HepG2 (cell line): ENCODE data around the gene ACAN. TPM values are rescaled to one million over a fixed set of nuclear protein-coding genes. Genes with fewer than 3 reads are reported as not detected.

Experiments used
- ATAC-seq: fragments of 200-7000 bp; cut with Tn5 transposase; 3 replicates; pipeline ENCODE4 v1.9.1; 2020; ENCODE audit warnings: mild to moderate bottlenecking, moderate library complexity
- BruUV-seq: library from RNA; stranded (reverse); fragments of 400-500 nt; replicated peaks from 2 replicates; lab custom pipeline; 2021; lab: Mats Ljungman, UMichigan
- CTCF ChIA-PET: fragments of 300-600 bp; formaldehyde crosslinking; extraction: SDS; loops from one replicate; lab custom pipeline; 2021; ENCODE audit warnings: low total read pairs, inconsistent platforms, low intra/inter-chr PET ratio; lab: Yijun Ruan, JAX
- POLR2A ChIA-PET: fragments of 350-600 bp; sonication (Branson Sonifier 250); formaldehyde crosslinking; loops from one replicate; lab custom pipeline; 2020; ENCODE audit warnings: antibody characterized with exemption, inconsistent platforms; lab: Yijun Ruan, JAX
- DNase-seq: peaks from one replicate; pipeline ENCODE4 v3.0.0-alpha.2; 2015; ENCODE audit warnings: low spot score
- FAIRE-seq: peaks from 3 replicates; lab custom pipeline; 2011; peaks lifted over from hg19 to GRCh38; lab: Jason Lieb, UNC
- H2AFZ ChIP-seq: one replicate; pipeline ENCODE4 v1.6.1; 2011; ENCODE audit warnings: low read length, inconsistent platforms
- H3K27ac ChIP-seq: fragments of 300-600 bp; 3 replicates; pipeline ENCODE4 v1.8.0; 2011; ENCODE audit warnings: mixed run types, mild to moderate bottlenecking, mixed read lengths, low read length, inconsistent platforms; ENCODE audit not compliant: insufficient read depth; ENCODE audit errors: extremely low read length
- H3K27me3 ChIP-seq, 2 experiments: fragments of 200-600 bp in 1 of 2; 2 replicates in 1 of 2; 3 replicates in 1 of 2; pipeline versions ENCODE4 v1.6.0 to v1.8.0; 2011; ENCODE audit warnings: low read length in 2 of 2, mild to moderate bottlenecking in 2 of 2, moderate library complexity in 2 of 2, inconsistent platforms in 1 of 2; ENCODE audit not compliant: insufficient read depth in 2 of 2, control insufficient read depth in 1 of 2
- H3K36me3 ChIP-seq, 2 experiments: fragments of 200-600 bp in 1 of 2; replicated peaks in 1 of 2; 2 replicates in 1 of 2; 3 replicates in 1 of 2; pipeline versions ENCODE4 v1.5.1 to v1.8.0; 2011; ENCODE audit warnings: low read length in 2 of 2, inconsistent platforms in 1 of 2; ENCODE audit not compliant: insufficient read depth in 2 of 2, control insufficient read depth in 1 of 2
- H3K4me1 ChIP-seq: 2 replicates; pipeline ENCODE4 v1.5.1; 2012; ENCODE audit warnings: low read length, inconsistent platforms; ENCODE audit not compliant: insufficient read depth
- H3K4me2 ChIP-seq: 2 replicates; pipeline ENCODE4 v1.6.0; 2011; ENCODE audit warnings: low read depth, low read length, inconsistent platforms
- H3K4me3 ChIP-seq, 3 experiments: fragments of 200-600 bp in 1 of 3; sonication (generic), shearing (Covaris generic) in 1 of 3; replicated peaks in 1 of 3; 2 replicates each; pipeline ENCODE4 v1.5.1; 2011 to 2016; ENCODE audit warnings: low read length in 3 of 3, inconsistent platforms in 2 of 3, low read depth in 2 of 3, mild to moderate bottlenecking in 2 of 3, control low read depth in 1 of 3, mixed read lengths in 1 of 3; ENCODE audit not compliant: insufficient read depth in 1 of 3
- H3K79me2 ChIP-seq: one replicate; pipeline ENCODE4 v1.6.1; 2011; ENCODE audit warnings: low read length, inconsistent platforms; ENCODE audit not compliant: insufficient read depth
- H3K9ac ChIP-seq: 2 replicates; pipeline ENCODE4 v1.6.0; 2011; ENCODE audit warnings: mild to moderate bottlenecking, low read depth, low read length, inconsistent platforms; ENCODE audit not compliant: insufficient read depth
- H3K9me3 ChIP-seq: 2 replicates; pipeline ENCODE4 v1.5.1; 2012; ENCODE audit warnings: mild to moderate bottlenecking, low read length
- H4K20me1 ChIP-seq: 2 replicates; pipeline ENCODE4 v1.6.0; 2011; ENCODE audit warnings: inconsistent platforms, mild to moderate bottlenecking, low read length, moderate library complexity; ENCODE audit not compliant: insufficient read depth
- ERF ChIP-seq: IDR thresholded peaks from 2 replicates; pipeline ENCODE4 v1.6.1; 2018; ENCODE audit warnings: missing biosample characterization, missing genetic modification reagents
- HNRNPK ChIP-seq: fragments of 200-400 bp; formaldehyde crosslinking; IDR thresholded peaks from 2 replicates; pipeline ENCODE4 v1.6.1; 2018; ENCODE audit warnings: low read length, low read depth, moderate library complexity, mild to moderate bottlenecking; ENCODE audit not compliant: poor library complexity, severe bottlenecking
- MAFF ChIP-seq: IDR thresholded peaks from 2 replicates; pipeline ENCODE4 v1.6.1; 2011; ENCODE audit warnings: low read depth, low read length, improper control_type of control experiment
- MAFK ChIP-seq, 2 experiments: IDR thresholded peaks in 1 of 2; conservative IDR thresholded peaks in 1 of 2; 2 replicates each; pipeline ENCODE4 v1.6.1; 2011; ENCODE audit warnings: improper control_type of control experiment in 2 of 2, low read length in 2 of 2
- SOX5 ChIP-seq: IDR thresholded peaks from 2 replicates; pipeline ENCODE4 v1.6.1; 2016; ENCODE audit warnings: borderline replicate concordance
- ZNF629 ChIP-seq: sonication (generic); formaldehyde crosslinking; conservative IDR thresholded peaks from 2 replicates; pipeline ENCODE4 v1.5.0; 2020; ENCODE audit warnings: missing genetic modification reagents
- WGBS: methylation state at CpG from one replicate; pipeline ENCODE4 v1.1.6; 2017; ENCODE audit warnings: low lambda C conversion rate; 5-methylcytosine and 5-hydroxymethylcytosine counted together
- in situ Hi-C: cut with HindIII; loops from 2 replicates; pipeline ENCODE4 v1.10.0; 2017; ENCODE audit warnings: low pct_unique_long_range_greater_than_20kb; ENCODE audit not compliant: extremely low pct_ligation_motif_present
- intact Hi-C: fragments of 100-400 bp; cut with micrococcal nuclease; formaldehyde crosslinking; loops from one replicate; pipeline ENCODE4 v1.10.0; 2022; ENCODE audit not compliant: unreplicated experiment
- polyA plus RNA-seq, 8 experiments: library from polyadenylated mRNA; depleted of rRNA in 3 of 8; stranded (reverse) in 7 of 8; unstranded in 1 of 8; fragments of >200 nt; fragmentation: Illumina TruSeq in 4 of 8; extraction: Trizol in 4 of 8; gene quantifications; 2 replicates each; pipeline versions ENCODE4 v1.2.1 to v1.2.3, GENCODE V29; 2011 to 2016; ENCODE audit warnings: low read depth in 4 of 8, missing spikeins in 1 of 8, mixed read lengths in 1 of 8; ENCODE audit not compliant: insufficient read depth in 1 of 8
- total RNA-seq, 5 experiments: library from RNA; depleted of rRNA; stranded (reverse); fragments of >200 nt; fragmentation: Illumina TruSeq; extraction: Trizol; gene quantifications; 2 replicates each; pipeline ENCODE4 v1.2.3, GENCODE V29; 2016; ENCODE audit warnings: low read depth in 1 of 5

Gene ACAN
- total and polyA plus RNA-seq, 2 of the 13 experiments (the other 11 are each of a cell fraction or from before 2014, with no cell fraction given): not detected

DNA sequence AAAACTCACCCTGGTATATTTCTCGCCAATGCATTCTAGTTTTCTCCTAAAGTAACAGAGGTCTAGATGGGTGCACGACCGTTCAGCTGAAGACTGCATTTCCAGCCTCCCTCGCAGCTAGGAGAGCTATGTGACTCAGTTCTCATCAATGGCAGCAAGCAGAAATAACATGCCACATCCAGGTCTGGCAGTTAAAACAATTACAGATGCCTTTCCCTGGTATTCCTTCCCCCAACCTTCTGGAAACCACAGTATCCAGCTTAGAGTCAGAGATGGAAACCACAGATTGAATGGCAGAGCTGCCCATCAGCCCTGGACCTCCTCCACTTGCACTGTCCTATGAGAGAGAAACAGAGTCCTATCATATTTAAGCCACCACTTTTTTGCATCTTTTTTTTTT lies 87.3 kb downstream of the ACAN start:
- ChIA-PET CTCF (no interaction called here), POLR2A (no interaction called here)
- no peak overlapping the region for H3K4me2 ChIP-seq
- H4K20me1 ChIP-seq: no peaks in the 10 kb centered on the region
- BruUV-seq: no TSS peak
- no peak overlapping the region for H3K4me3 ChIP-seq
- FAIRE-seq (no peak), DNase-seq (no peak), ATAC-seq (no peak)
- WGBS: 6% methylated on average over 3 of the region's 4 CpGs
- H3K79me2 ChIP-seq: no peaks in the 10 kb centered on the region
- no peaks in the 10 kb centered on the region for H3K9me3 ChIP-seq
- H3K36me3 ChIP-seq: no peaks in the 10 kb centered on the region
- TF ChIP-seq MAFF (no peak), ERF (no peak)
- H3K27ac ChIP-seq: no peak overlapping the region
- in situ Hi-C loops: no loop called here
- no peak overlapping the region for H3K9ac ChIP-seq
- peaks cover 16% of the 10 kb centered on the region for H3K4me1 ChIP-seq
- H2AFZ ChIP-seq: no peak overlapping the region
- intact Hi-C loops: loop anchor here (10.0 kb wide), 1 partner anchor 284 kb away; no protein-coding TSS in a partner anchor
- H3K27me3 ChIP-seq: peaks cover 10 to 27% of the 10 kb centered on the region in 2 experiments; a peak in 4 of 5 replicates

DNA sequence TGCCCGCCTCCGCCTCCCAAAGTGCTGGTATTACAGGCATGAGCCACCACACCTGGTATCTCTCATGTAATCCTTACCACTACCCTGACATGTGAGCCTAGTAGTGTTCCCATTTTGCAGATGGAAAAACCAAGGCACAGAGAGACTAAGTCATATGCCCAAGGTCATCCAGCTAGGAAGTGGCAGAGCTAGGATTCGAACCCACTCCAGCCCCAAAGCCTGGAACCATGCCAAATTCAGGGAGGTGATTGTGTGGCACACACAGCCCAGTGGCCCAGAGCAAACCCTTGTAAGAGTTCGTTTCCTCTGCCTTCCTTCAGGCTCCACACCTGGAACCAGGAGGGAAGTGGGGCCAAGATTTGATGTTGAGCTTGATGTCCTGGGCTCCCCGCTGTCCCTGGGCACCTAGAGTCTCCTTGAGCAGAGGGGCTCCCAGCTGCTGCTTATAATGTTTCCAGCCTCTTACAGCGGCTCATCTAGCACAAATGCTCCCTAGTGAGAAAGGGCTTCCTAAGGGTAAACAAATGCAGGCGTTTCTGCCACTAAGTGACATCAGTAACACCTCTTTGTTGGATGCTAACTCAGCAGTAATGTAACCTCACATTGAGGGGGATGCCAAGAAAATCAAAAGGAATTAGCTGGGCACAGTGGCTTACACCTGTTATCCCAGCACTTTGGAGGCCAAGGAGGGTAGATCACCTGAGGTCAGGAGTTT lies 88.5 kb downstream of the ACAN start:
- H3K27ac ChIP-seq: no peak overlapping the region
- BruUV-seq: no TSS peak
- intact Hi-C loops (loop anchor here (10.0 kb wide), 1 partner anchor 283 kb away; no protein-coding TSS in a partner anchor), in situ Hi-C loops (no loop called here)
- no peaks in the 10 kb centered on the region for H3K79me2 ChIP-seq
- TF ChIP-seq ZNF629 (CRISPR knock-in tag) (0 out of 2 replicates have a peak, but pooled peaks have one; percentile 58), SOX5 (no peak), MAFF (peak; percentile 53; the same call in 1 of the 2 replicates), HNRNPK (no peak), MAFK (conservative IDR thresholded peaks at IDR 0.05 in 1 of 2, IDR thresholded peaks at IDR 0.05 in 1 of 2; ENCODE audit: low read length in 2 of 2) (peak; percentile 69 to 71)
- H3K27me3 ChIP-seq: peaks cover 10 to 36% of the 10 kb centered on the region in 2 experiments
- H3K4me1 ChIP-seq: peaks cover 26% of the 10 kb centered on the region
- FAIRE-seq: no peak
- no peak overlapping the region for H3K4me2 ChIP-seq
- H3K36me3 ChIP-seq: no peaks in the 10 kb centered on the region
- no peak overlapping the region for H3K9ac ChIP-seq
- ChIA-PET CTCF (no interaction called here), POLR2A (no interaction called here)
- H2AFZ ChIP-seq: no peak overlapping the region
- 53% methylated on average over 4 of the region's 7 CpGs for WGBS
- no peak for DNase-seq
- no peak for ATAC-seq
- no peaks in the 10 kb centered on the region for H3K9me3 ChIP-seq
- no peaks in the 10 kb centered on the region for H4K20me1 ChIP-seq
- no peak overlapping the region for H3K4me3 ChIP-seq
